Activated naive CD8-positive, alpha-beta T cell treated with anti-CD3 and anti-CD28 coated beads for 36 hours (primary cell): Measurements from ENCODE around the gene PIAS2. TPM values are rescaled to one million over a fixed set of nuclear protein-coding genes. Genes with fewer than 3 reads are reported as not detected.

Experiments
- total RNA-seq, 2 experiments: library from RNA; stranded (reverse); gene quantifications; one replicate each; pipeline ENCODE4 v1.2.3, GENCODE V29; 2021

The PIAS2 gene
- total RNA-seq, 2 experiments from 2014 or later, result 37.4 to 38.8 TPM

Other genes starting within 250 kb of the PIAS2 start
- not detected for gene ST8SIA5, start 160.5 kb downstream of the PIAS2 start, total RNA-seq
- 1 to 10 TPM; 1.3 to 1.6 TPM for gene KATNAL2, start 95 bp upstream of the PIAS2 start, total RNA-seq
- not detected for gene ELOA2, start 118.1 kb upstream of the PIAS2 start, total RNA-seq
- gene HDHD2, start 233.0 kb upstream of the PIAS2 start, total RNA-seq, result 10 to 100 TPM; 23.0 to 25.9 TPM